CD4-positive, alpha-beta T cell treated with Interleukin-21 for 1 hour (primary cell): ENCODE measurements around the gene EVX2.

Experiments
- DNase-seq: peaks from one replicate; pipeline ENCODE4 v3.0.0-alpha.2; 2020

The EVX2 gene

GRCh38 chr2:176106581-176107539 lies 23.1 kb upstream of the EVX2 start, which contains the start of gene HOXD11:
HOXD11 (plus strand) TSS chr2:176107280; CDS start chr2:176107356, 76 bp downstream.
- DNase-seq, result no peak

GRCh38 chr2:176105730-176106580 lies 22.2 kb upstream of the EVX2 start:
- DNase-seq, result no peak

GRCh38 chr2:176105078-176105729 lies 21.4 kb upstream of the EVX2 start:
- DNase-seq, result no peak

DNA sequence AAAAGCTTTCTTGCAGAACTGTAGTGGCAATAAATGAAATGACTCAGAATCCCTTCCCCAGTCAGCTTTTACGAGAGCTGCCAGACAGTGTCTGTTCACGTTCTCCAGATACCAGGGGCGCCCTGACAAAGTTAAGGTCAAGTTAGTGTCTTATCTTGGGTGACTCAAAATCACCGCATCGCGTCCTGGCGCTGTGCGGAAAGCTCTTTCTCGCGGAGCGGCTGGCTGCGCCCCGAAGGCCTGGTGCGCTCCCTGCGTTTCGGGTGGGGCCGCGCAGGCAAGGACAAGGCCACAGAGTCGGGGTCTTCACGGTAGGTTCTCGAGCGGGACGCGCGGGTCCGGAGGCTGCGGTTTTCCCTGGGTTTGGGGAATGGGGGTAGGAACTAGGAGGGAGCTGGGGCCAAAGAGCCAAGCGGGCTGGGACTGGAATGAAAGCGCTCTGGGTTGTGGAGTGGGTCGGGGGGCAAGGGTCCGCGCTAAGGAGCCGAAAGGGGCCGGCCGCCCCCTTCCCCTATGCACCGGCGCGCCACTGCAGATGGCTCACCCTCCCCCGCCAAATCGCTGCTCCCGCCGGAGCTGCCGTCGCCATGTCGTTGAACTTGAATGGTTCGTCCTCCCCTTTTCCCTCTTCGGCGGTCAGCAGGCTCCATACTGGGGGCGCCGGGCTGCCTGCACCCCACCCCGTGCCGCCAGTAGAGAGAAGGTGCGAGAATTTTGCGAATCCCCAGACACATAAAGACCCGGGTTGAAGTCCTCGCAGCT lies 20.7 kb upstream of the EVX2 start:
- no peak for DNase-seq

DNA sequence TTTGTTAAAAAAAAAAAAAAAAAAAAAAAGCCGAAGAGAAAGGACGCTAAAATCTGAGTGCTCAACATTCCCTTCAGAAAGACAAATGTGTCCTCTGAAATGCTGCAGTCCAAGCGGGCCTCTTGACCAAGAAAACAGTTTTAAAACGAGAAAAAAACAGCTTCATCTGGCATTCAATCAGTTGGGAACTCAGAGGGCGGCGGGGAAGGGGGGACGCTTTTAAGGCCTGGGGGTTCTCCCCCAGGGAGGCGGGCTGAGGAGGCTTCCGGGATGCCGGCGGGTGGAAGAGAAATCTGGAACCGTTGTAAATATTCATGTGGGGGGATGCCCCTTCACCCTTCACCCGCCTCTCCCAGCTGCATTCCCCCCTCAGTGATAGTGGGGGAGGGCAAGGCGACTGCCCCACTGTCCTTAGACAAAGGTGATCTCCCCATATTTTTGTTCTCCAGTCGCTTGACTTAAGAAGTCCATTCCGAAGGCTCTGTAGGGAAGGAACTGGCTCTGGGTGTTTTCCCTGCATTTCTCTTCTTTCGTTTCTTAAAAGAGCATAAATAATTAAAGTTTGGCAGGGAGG lies 20.1 kb upstream of the EVX2 start:
- DNase-seq, result no peak

GRCh38 chr2:176103194-176103593 lies 19.4 kb upstream of the EVX2 start:
- DNase-seq, result no peak

DNA sequence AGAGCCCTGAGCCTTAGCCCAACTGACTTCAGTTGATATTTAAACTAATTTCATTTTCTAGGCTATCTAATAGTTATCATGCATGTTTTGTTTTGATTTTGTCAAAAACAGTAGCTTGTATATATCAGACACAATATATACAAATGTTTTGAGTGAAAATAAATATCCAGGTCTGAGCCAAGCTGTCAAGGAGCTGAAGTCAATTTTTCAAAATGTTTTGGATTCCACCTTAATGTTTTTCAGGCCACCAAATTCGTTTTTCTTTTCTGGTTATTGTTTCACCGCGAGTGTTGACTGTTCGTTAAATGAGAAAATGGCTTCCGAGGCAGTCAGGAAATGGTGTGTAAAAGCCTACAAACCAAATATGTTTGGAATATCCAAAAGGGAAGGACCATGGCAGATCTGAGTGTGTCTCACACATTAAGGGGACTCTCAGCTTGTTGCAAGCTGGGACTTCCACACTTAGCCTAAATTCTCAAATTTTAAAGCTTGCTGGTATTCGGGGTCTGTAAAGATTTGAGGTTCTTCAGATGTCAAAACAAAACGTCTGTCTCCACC lies 18.6 kb upstream of the EVX2 start:
- no peak for DNase-seq

- DNase-seq, result no peak
Measured at GRCh38 chr2:176101842-176102241, 18.1 kb upstream of the EVX2 start.

- DNase-seq, result no peak
Measured at GRCh38 chr2:176101216-176101830, 17.6 kb upstream of the EVX2 start.

DNA sequence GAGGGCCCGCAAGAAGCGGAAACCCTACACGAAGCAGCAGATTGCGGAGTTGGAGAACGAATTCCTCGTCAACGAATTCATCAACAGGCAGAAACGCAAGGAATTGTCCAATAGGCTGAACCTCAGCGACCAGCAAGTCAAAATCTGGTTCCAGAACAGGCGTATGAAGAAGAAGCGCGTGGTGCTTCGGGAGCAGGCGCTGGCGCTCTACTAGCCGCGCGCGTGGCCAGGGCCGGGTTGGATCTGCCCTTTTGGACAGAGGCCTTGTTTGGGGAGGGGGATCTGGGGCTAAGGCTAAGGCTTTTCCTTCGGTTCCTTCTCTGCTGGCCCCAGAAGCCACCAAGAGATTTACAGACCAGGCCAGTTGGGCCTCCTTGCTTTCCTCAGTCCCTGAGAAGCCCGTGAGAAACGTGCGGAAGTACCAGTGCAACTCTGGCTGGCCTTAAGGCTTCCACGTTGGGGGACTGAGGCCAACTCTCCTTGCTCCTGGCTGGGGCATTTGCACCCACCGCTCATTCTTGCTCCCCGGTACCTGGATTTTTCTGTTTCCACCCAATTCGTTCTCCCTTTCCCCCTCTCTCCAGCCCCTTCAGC lies 16.9 kb upstream of the EVX2 start:
- no peak for DNase-seq

DNA sequence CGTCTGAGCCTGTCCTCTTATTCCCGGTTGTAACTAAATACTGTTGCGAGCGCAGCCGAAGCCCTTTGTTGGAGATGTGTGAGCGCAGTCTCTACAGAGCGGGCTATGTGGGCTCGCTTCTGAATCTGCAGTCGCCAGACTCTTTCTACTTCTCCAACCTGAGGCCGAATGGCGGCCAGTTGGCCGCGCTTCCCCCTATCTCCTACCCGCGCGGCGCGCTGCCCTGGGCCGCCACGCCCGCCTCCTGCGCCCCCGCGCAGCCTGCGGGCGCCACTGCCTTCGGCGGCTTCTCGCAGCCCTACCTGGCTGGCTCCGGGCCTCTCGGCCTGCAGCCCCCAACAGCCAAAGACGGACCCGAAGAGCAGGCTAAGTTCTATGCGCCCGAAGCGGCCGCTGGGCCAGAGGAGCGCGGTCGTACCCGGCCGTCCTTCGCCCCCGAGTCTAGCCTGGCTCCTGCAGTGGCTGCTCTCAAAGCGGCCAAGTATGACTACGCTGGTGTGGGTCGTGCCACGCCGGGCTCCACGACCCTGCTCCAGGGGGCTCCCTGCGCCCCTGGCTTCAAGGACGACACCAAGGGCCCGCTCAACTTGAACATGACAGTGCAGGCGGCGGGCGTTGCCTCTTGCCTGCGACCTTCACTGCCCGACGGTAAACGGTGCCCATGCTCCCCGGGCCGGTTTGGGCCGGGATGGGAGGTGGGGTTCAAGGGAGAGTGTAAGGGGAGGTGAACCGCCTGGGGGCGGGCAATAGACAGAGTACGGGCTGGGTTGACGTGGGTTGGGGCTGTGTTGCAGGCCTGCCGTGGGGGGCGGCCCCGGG lies 16.2 kb upstream of the EVX2 start, which contains the start of gene HOXD12:
Gene HOXD12 (plus strand): TSS at position 68 of the 819 bp plus-strand sequence. CDS start 7 bp downstream, at position 75.
- no peak for DNase-seq

DNA sequence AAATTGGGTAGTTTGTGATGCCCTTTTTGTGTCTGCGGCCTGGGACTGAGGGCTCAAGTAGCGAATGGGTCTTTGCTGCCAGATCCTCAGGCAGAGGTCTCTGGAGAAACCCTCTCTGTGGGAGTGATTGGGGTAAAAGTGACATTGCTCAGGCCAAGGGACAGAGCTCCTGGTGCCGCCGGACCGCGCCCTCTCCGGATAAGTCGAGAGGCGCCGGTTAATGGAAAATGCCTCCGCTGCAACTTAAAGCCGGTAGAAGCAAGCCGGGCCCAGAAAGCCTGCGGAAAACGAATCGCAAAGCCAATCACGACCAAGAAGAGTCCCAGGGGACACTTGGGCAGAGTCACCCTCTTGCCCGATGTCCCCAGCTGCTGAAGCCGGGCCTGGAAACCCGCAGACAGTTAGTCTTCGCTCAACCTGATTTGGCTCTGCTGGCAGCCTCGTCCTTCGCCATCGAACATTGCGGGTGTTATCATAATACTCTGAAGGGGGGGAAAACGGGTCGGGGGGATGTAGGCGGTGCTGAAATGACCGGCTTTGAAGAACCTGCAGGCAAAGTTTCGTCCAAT lies 15.5 kb upstream of the EVX2 start:
- DNase-seq, result no peak

DNA sequence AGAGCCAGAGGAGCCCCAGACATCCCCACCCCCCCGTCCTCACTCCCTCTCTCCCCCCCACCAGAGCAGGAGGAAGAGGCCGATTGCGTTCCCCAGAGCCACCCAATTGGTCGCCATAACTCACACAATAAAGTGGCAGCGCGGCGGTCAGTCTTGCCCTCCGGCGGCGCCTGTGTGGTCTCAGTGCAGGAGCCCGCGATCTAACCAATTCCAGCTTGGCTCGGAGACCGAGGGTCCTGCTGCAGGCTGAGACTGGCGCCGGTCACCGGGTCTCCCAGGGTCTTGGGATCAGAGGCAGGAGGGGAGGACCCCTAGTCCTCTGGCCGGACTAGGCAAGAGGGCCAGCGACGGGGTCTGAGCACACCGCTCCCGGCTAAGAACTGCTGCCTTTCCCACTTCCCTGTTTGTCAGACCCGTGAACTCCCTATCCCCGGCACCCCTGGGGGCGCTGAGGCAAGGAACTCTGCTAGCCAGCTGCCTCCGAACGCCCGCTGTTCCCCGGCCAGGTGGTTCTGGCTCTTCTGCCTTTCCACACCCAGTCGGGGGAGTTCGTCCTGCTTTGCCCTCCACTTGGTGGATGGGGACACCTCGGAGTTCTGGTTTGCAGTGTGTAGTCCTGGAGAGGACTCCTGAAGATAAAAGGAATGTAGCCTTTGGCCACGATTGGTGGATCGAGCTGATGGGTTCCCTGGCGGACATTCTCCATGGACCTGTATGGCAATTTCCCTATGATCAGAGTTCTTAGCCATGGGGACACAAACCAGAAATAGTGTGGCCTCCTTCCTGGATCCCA lies 14.8 kb upstream of the EVX2 start:
- DNase-seq, result no peak

- no peak for DNase-seq
Measured at GRCh38 chr2:176097820-176098365, 14.1 kb upstream of the EVX2 start.

- peak; percentile 58 for DNase-seq
Measured at GRCh38 chr2:176096986-176097819, 13.4 kb upstream of the EVX2 start.

GRCh38 chr2:176096243-176096985 lies 12.7 kb upstream of the EVX2 start:
- DNase-seq, result no peak
